Osteoblast (primary cell): Measurements from ENCODE around the gene HAUS8. TPM values are rescaled to one million over a fixed set of nuclear protein-coding genes. Genes with fewer than 3 reads are reported as not detected.
A peak's percentile ranks its signal among the peaks of the same experiment; 100 is the strongest.

Experiments used
- DNase-seq: peaks from one replicate; pipeline ENCODE4 v3.0.0; 2011; ENCODE audit warnings: low spot score, mixed read lengths; ENCODE audit not compliant: insufficient read length; ENCODE audit errors: missing footprints
- H2AFZ ChIP-seq: 2 replicates; pipeline ENCODE4 v1.6.0; 2011; ENCODE audit warnings: mild to moderate bottlenecking, low read length
- H3K27ac ChIP-seq: 2 replicates; pipeline ENCODE4 v1.5.1; 2011; ENCODE audit warnings: mild to moderate bottlenecking, low read depth, low read length, moderate library complexity
- H3K27me3 ChIP-seq: 2 replicates; pipeline ENCODE4 v1.6.0; 2012; ENCODE audit warnings: mild to moderate bottlenecking, control low read depth, inconsistent platforms, low read length, moderate library complexity; ENCODE audit not compliant: insufficient read depth
- H3K36me3 ChIP-seq: 2 replicates; pipeline ENCODE4 v1.5.1; 2011; ENCODE audit warnings: mild to moderate bottlenecking, low read length, control low read depth, moderate library complexity; ENCODE audit not compliant: insufficient read depth
- H3K4me1 ChIP-seq: 2 replicates; pipeline ENCODE4 v1.5.1; 2011; ENCODE audit warnings: mild to moderate bottlenecking, low read length, control low read depth, moderate library complexity; ENCODE audit not compliant: insufficient read depth
- H3K4me2 ChIP-seq: 2 replicates; pipeline ENCODE4 v1.6.0; 2011; ENCODE audit warnings: mild to moderate bottlenecking, low read length; ENCODE audit not compliant: insufficient read depth
- H3K4me3 ChIP-seq: fragments of 200-600 bp; sonication (generic); 3 replicates; pipeline ENCODE4 v1.5.1; 2012; ENCODE audit warnings: mild to moderate bottlenecking, low read length, inconsistent platforms; ENCODE audit not compliant: insufficient read depth
- H3K79me2 ChIP-seq: 2 replicates; pipeline ENCODE4 v1.6.0; 2012; ENCODE audit warnings: mild to moderate bottlenecking, low read length, control low read depth, inconsistent platforms; ENCODE audit not compliant: insufficient read depth
- H3K9me3 ChIP-seq: 2 replicates; pipeline ENCODE4 v1.5.1; 2011; ENCODE audit warnings: low read depth, low read length, control low read depth
- H4K20me1 ChIP-seq: 2 replicates; pipeline ENCODE4 v1.6.0; 2012; ENCODE audit warnings: mild to moderate bottlenecking, low read length, control low read depth; ENCODE audit not compliant: insufficient read depth
- total RNA-seq: library from RNA; depleted of rRNA; stranded (reverse); fragments of >200 nt; gene quantifications from 2 replicates; pipeline ENCODE4 v1.2.3, GENCODE V29; 2012
- TF ChIP-seq, protein P1 (sequence below): IDR thresholded peaks from 2 replicates; pipeline ENCODE4 v1.5.1; 2011; ENCODE audit warnings: mild to moderate bottlenecking, low read depth, low read length, moderate library complexity; ENCODE audit errors: extremely low read depth

HAUS8 gene
- total RNA-seq, 1 donor, result 1.8 TPM

DNA sequence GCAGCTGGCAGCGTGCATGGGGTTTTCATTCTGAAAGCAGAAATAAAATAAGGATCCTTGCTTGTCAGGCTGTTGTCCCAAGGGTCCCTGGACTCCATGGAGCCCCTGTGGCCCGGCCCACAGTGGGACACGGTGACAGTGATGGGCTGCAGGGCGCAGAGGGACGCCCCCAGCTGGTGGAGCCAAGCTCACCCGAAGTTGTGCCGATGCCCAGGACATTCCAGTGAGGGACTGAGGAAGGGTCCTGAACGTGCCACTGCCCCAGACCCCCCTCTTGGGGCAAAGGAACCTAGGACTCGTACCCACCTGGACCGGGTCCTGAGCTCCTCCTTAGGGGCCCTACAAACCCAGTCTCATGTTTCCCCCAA is 35.3 kb upstream of the HAUS8 start:
- no peak overlapping the region for H3K4me2 ChIP-seq
- peaks cover 17% of the 10 kb centered on the region for H4K20me1 ChIP-seq
- H3K79me2 ChIP-seq, result peaks cover 84% of the 10 kb centered on the region
- H3K4me3 ChIP-seq, result no peak overlapping the region
- DNase-seq, result no peak
- no peaks in the 10 kb centered on the region for H3K27me3 ChIP-seq
- peaks cover 40% of the 10 kb centered on the region for H3K36me3 ChIP-seq
- H2AFZ ChIP-seq, result no peak overlapping the region
- TF ChIP-seq, protein P1, sequence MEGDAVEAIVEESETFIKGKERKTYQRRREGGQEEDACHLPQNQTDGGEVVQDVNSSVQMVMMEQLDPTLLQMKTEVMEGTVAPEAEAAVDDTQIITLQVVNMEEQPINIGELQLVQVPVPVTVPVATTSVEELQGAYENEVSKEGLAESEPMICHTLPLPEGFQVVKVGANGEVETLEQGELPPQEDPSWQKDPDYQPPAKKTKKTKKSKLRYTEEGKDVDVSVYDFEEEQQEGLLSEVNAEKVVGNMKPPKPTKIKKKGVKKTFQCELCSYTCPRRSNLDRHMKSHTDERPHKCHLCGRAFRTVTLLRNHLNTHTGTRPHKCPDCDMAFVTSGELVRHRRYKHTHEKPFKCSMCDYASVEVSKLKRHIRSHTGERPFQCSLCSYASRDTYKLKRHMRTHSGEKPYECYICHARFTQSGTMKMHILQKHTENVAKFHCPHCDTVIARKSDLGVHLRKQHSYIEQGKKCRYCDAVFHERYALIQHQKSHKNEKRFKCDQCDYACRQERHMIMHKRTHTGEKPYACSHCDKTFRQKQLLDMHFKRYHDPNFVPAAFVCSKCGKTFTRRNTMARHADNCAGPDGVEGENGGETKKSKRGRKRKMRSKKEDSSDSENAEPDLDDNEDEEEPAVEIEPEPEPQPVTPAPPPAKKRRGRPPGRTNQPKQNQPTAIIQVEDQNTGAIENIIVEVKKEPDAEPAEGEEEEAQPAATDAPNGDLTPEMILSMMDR, result no peak
- H3K27ac ChIP-seq, result no peak overlapping the region
- H3K4me1 ChIP-seq, result peaks cover 14% of the 10 kb centered on the region
- H3K9me3 ChIP-seq, result no peaks in the 10 kb centered on the region

DNA sequence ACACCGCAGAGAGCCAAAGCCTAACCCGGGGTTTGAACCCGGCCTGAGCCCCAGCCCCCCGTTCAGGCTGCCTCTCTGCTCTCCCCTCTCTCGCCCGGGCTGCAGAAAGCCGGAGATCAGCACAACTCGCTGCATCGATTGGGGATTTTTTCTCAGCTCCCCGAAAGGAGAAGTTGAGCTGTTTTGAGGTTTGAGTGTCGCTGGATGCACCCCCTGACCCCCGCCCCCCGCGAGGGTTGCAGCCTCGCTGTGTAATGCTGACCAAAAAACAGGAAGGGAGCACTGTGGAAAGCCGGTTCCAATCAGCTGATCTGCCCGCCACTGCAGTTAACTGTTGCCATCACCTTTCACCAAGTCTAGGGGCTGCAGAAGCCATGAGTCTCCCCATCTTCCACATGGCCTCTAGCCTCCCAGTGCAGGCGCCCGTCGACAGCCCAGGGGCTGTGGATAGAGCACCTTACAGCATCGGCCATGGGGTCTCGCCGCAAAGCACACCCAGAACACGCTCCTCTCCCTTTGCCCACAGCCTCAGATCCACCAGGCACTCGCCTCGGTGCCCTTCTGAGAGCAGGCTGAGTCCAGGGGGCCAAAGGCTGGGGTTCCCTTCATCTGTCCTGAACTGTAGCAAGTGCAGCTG is 34.8 kb upstream of the HAUS8 start:
- H3K9me3 ChIP-seq, result no peaks in the 10 kb centered on the region
- no peak overlapping the region for H2AFZ ChIP-seq
- H3K4me2 ChIP-seq, result no peak overlapping the region
- H3K4me3 ChIP-seq, result no peak overlapping the region
- H3K36me3 ChIP-seq, result peaks cover 37% of the 10 kb centered on the region
- TF ChIP-seq, protein P1, result no peak
- peaks cover 14% of the 10 kb centered on the region for H3K4me1 ChIP-seq
- H3K27ac ChIP-seq, result peak overlapping the region; percentile 49
- H3K27me3 ChIP-seq, result no peaks in the 10 kb centered on the region
- H3K79me2 ChIP-seq, result peaks cover 84% of the 10 kb centered on the region
- peaks cover 17% of the 10 kb centered on the region for H4K20me1 ChIP-seq
- peak; percentile 82 for DNase-seq

DNA sequence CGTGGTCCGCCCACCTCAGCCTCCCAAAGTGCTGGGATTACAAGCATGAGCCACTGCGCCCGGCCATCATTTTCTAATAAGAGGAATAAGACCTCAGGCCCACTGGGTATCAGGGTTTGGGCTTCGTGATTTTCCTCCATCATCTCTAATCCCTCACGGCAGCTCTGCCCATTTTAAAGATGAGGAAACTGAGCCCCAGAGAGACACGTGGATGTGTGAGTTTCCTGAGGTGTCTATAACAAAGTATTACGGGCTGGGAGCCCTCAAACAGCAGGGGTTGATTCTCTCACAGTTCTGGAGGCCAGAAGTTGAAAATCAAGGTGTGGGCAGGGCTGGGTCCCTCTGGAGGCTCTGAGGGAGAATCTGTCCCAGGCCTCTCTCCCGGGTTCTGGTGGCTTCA is 34.0 kb upstream of the HAUS8 start:
- Histone ChIP-seq H4K20me1 (peaks cover 17% of the 10 kb centered on the region), H3K27ac (peak overlapping the region; percentile 49), H2AFZ (no peak overlapping the region), H3K4me2 (no peak overlapping the region), H3K79me2 (peaks cover 84% of the 10 kb centered on the region), H3K9me3 (no peaks in the 10 kb centered on the region), H3K4me1 (peaks cover 14% of the 10 kb centered on the region), H3K27me3 (no peaks in the 10 kb centered on the region), H3K36me3 (peaks cover 34% of the 10 kb centered on the region), H3K4me3 (no peak overlapping the region)
- peak; percentile 22 for DNase-seq
- TF ChIP-seq, protein P1, result no peak

DNA sequence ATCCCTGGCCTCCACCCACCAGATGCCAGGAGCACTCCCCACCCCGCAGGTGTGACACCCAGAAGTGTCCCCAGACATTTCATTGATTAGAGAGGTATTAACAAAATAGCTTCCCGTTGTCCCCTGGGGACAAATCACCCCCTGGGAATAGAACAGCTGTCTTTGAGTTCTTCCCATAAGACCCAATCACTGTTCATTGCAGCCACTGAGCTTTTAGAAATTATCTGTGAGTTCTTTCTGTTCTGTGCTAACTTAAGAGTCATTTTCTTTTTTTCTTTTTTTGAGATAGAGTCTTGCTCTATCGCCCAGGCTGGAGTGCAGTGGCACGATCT is 33.2 kb upstream of the HAUS8 start:
- H3K27me3 ChIP-seq, result no peaks in the 10 kb centered on the region
- no peak overlapping the region for H2AFZ ChIP-seq
- TF ChIP-seq, protein P1, result no peak
- H3K4me2 ChIP-seq, result peak overlapping the region; percentile 86
- peak overlapping the region; percentile 32 for H3K4me3 ChIP-seq
- H3K79me2 ChIP-seq, result peaks cover 84% of the 10 kb centered on the region
- DNase-seq, result no peak
- H3K9me3 ChIP-seq, result no peaks in the 10 kb centered on the region
- peaks cover 39% of the 10 kb centered on the region for H3K36me3 ChIP-seq
- peaks cover 14% of the 10 kb centered on the region for H3K4me1 ChIP-seq
- H3K27ac ChIP-seq, result peak overlapping the region; percentile 97
- H4K20me1 ChIP-seq, result peaks cover 18% of the 10 kb centered on the region
